ENCODE data around the gene MACROH2A1. TPM values are rescaled to one million over a fixed set of nuclear protein-coding genes. Genes with fewer than 3 reads are reported as not detected.

Gene MACROH2A1
- 213 TPM for total RNA-seq

DNA sequence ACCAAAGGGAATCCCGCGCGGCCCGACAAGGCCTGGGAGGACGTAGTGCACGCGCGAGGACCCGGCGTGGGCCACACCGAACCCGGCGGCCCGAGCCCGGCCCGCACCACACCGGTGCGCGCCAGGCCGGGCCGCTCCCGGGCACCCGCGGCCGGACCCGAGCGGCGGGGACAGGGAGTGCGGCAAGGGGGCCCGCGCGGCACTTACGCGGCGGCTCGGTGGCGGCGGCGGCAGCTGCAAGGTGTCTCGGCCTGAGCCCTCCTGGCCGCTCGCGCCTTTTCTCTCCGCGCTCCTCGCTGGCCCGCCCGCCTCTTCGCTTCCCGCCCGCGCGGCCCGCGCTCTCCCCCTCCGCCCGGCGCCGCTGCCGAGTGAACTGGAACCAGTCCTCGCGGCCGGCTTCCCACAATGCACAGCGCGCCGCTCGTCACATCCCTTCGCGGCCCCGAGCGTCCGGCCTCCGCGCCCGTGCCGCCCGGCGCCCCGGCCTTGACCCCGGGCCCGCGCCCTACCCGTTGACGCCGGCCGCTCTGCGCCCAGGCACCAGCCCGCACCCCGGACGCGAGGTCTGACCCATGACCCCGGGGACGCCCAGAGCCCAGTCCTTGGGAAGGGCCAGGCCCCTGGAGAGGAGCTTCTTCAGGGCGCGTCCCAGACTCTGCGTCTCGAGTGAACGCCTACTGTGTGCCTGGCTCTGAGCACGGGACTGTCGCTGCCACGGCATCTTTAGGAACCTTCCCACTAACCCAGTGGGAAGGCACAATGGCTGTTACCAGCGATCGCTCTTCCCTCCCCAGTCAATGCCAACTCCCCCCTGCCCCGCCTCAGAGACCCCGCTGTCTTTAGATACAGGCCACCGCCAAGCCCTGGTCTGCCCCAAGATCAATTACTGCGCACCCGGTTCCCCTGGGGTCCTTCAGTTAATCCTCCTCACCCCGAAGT is at the start of gene MACROH2A1:
Gene MACROH2A1, minus strand, starts transcription at position 377 of the 939 bp plus-strand sequence. CDS start 10,138 bp downstream, outside the sequence.

DNA sequence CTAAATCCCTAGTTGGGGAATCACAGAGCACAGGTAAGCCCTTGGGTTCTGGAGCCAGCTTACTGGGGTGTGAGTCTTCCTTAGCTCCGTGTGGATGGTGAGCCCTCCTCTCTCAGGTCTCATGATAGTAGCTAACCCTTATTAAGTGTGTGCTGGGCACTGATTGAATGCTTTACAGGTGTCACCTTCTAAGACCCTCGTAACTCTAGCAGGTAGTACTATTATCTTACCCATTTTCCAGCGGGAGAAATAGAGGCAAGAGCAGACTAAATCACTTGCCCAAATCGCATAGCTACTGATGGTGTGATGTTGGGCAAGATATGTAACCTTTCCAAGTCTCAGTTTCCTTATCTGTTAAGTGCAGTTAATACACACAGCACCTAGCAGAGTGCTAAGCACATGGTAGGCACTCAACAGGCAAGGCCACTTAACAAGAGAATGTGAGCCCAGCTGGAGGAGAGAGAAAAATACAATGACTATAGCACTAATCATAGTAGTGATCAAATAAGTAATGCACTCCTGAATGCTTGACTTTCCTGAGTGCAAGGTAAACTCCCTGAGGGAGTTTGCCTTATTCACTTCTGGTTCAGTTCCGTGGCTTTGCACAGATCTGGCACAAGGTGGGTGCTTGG is 48.4 kb upstream of the MACROH2A1 start, which contains the start of gene DCANP1:
Gene DCANP1, minus strand, starts transcription at position 51 of the 632 bp plus-strand sequence. CDS start 240 bp downstream, outside the sequence.

Small RNA genes lying within 50 kb of the gene (small RNA-seq; reads per million reads assigned to genes)
- gene DCANP1 (ENCODE audit: low replicate concordance) = not detected

Other genes with a start within 250 kb of the MACROH2A1 start
- not detected for gene DCANP1, start 48.1 kb upstream of the MACROH2A1 start, total RNA-seq
- not detected for gene TIFAB, start 53.1 kb upstream of the MACROH2A1 start, total RNA-seq
- 1.6 TPM for gene NEUROG1, start 136.7 kb upstream of the MACROH2A1 start, total RNA-seq
- gene CXCL14, start 179.8 kb upstream of the MACROH2A1 start, total RNA-seq = 7.8 TPM